ENCODE data around the gene FTO.

FTO gene

DNA sequence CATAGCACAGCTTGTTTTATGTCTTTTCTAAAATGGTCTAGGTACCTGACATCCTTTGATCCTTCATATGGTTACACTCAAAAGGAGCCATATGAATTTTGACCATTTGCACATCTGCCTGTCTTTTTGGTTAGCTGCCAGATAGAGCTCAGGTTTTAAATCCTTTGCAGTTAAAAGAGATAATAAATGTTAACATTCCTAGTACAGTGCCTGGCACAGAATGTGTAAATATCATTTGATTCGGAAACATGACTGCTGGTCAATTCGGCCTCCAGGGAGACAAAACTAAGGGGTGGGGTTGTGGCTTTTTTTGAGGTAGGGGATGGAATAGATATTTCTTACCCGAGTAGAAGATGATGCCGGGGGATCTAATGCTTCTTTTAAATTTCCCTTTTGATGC lies 64.2 kb downstream of the FTO start:
- TF ChIP-seq, protein P1, sequence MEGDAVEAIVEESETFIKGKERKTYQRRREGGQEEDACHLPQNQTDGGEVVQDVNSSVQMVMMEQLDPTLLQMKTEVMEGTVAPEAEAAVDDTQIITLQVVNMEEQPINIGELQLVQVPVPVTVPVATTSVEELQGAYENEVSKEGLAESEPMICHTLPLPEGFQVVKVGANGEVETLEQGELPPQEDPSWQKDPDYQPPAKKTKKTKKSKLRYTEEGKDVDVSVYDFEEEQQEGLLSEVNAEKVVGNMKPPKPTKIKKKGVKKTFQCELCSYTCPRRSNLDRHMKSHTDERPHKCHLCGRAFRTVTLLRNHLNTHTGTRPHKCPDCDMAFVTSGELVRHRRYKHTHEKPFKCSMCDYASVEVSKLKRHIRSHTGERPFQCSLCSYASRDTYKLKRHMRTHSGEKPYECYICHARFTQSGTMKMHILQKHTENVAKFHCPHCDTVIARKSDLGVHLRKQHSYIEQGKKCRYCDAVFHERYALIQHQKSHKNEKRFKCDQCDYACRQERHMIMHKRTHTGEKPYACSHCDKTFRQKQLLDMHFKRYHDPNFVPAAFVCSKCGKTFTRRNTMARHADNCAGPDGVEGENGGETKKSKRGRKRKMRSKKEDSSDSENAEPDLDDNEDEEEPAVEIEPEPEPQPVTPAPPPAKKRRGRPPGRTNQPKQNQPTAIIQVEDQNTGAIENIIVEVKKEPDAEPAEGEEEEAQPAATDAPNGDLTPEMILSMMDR (IDR thresholded peaks at IDR 0.05; ENCODE audit: control insufficient read depth, insufficient read depth, low read depth, low read length, missing control alignments): no peak
- DNase-seq (ENCODE audit: low read depth): no peak
- H3K4me3 ChIP-seq (ENCODE audit: control insufficient read depth, low read depth, low read length): no peak overlapping the region

DNA sequence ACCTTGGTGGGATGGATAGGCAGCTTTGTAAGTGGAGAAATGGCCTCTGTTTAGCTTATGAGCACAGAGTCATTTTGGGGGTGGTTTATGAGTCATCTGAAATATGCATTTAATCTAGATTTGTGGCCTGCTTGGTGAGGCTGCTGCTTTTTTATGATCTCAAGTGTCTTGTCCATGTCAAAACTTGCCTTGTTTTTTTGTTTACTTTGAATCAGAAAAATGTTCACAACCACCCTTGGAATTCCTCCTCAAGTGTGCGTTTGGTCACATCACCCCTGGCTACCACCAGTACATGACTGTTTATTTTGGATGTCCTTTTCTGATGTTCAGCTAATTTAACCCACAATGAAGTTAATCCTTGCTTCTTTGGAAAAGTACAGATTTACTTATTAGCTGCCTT lies 64.6 kb downstream of the FTO start:
- DNase-seq (ENCODE audit: low read depth): peak; percentile 90
- H3K4me3 ChIP-seq (ENCODE audit: control insufficient read depth, low read depth, low read length): no peak overlapping the region
- TF ChIP-seq, protein P1 (IDR thresholded peaks at IDR 0.05; ENCODE audit: control insufficient read depth, insufficient read depth, low read depth, low read length, missing control alignments): no peak

DNA sequence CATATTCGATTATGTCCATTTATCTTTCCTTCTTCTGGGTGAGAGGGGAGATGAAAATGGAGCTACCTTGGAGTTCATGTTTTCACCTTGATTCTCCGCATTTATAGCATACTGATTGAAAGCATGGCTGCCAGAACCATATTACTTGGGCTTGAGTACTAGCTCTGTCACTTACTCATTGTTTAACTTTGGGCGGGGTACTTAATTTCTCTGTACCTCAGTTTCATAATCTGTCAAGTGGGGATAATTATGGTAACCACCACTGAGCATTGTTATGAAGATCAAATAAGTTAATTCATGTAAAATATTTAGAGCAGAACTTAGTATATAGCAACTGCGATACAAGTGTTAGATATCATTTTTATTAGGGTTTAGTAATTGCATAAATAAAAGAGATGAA lies 65.2 kb downstream of the FTO start:
- DNase-seq (ENCODE audit: low read depth): no peak

DNA sequence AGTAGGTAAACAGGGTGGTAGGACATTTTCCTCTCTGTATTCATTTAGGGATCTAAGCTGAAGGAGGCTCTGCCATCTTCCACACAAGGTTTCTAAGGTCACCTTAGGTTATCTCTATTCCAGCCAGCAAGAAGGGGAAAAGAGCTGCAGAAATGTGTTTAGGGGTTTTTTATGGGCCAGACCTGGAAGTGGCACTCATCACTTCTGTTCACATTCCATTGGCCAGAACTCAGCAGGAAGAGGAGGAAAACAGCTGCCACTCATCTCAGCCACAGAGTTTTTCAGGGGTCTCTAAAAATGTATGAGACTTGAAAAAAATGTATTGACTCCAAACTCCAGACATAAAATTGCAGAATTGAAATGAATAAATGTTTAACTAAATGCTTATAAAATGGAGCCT lies 65.8 kb downstream of the FTO start:
- no peak for DNase-seq (ENCODE audit: low read depth)
- no peak overlapping the region for H3K4me3 ChIP-seq (ENCODE audit: control insufficient read depth, low read depth, low read length)
- TF ChIP-seq, protein P1 (IDR thresholded peaks at IDR 0.05; ENCODE audit: control insufficient read depth, insufficient read depth, low read depth, low read length, missing control alignments): no peak

More for the DNA sequence above, 65.2 kb downstream of the FTO start:
- no peak overlapping the region for H3K4me3 ChIP-seq (ENCODE audit: control insufficient read depth, low read depth, low read length)
- TF ChIP-seq, protein P1 (IDR thresholded peaks at IDR 0.05; ENCODE audit: control insufficient read depth, insufficient read depth, low read depth, low read length, missing control alignments): no peak

DNA sequence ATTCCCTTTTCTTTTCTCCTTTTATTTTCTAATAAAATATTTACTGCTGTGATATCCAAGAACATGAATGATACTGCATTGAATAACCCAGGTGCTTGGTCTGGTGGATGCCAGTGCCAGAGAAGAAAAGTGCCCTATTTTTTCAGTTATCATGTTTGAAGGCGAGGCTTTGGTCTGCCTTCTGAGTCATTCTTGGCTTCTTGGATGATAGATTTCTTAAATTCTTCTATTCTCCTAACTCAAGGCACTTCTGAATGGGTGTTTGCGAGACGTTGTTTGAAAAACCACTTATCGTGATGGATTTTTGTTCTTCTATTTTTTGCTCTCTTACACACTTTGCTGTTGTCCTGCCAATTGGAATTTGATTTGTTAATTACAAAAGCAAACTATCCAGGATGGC lies 66.7 kb downstream of the FTO start:
- no peak for DNase-seq (ENCODE audit: low read depth)
- TF ChIP-seq, protein P1 (IDR thresholded peaks at IDR 0.05; ENCODE audit: control insufficient read depth, insufficient read depth, low read depth, low read length, missing control alignments): no peak
- H3K4me3 ChIP-seq (ENCODE audit: control insufficient read depth, low read depth, low read length): no peak overlapping the region

DNA sequence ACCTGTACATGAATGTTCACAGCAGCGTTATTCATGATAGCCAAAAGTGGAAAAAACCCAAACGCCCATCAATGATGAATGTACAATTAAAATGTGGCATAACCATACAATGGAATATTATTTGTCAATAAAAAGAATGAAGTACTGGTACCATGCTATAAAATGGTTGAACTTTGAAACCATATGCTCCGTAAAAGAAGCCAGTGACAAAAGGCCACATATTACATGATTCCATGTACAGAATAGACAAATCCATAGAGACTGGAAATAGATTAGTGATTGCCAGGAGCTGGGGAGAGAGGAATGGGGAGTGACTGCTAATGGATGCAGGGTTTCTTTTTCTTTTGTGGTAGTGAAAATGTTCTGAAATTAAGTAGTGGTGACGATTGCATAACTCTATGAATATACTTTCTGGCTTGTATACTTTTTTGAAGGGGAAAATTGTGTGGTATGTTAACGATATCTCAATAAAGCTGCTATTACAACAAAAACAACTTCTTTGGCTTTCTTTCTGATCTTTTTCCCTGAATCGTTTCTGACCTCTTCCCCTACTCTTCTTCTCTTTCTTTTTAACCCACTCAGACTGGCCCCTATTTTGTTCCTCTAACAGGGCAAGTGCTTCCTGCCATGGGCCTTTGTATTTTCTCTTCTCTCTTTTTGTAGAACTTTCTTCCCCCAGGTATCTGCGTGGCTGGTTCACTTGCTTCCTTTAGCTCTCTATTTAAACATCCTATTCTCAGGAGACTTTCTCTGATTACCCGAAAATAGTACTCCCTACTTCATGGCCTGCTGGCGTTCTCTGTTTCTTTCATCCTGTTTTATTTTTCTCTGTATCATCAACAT lies 67.9 kb downstream of the FTO start:
- no peak overlapping the region for H3K4me3 ChIP-seq (ENCODE audit: control insufficient read depth, low read depth, low read length)
- TF ChIP-seq, protein P1 (IDR thresholded peaks at IDR 0.05; ENCODE audit: control insufficient read depth, insufficient read depth, low read depth, low read length, missing control alignments): no peak
- no peak for DNase-seq (ENCODE audit: low read depth)

All from AG09309 (cell line).